ENCODE measurements around the gene MCF2L2. TPM values are rescaled to one million over a fixed set of nuclear protein-coding genes. Genes with fewer than 3 reads are reported as not detected.
"Not testable (repeated sequence)": the region's sequence is repeated elsewhere in the genome, so short reads cannot be mapped to it uniquely, and the experiment has no call there.

MCF2L2 gene, protein sequence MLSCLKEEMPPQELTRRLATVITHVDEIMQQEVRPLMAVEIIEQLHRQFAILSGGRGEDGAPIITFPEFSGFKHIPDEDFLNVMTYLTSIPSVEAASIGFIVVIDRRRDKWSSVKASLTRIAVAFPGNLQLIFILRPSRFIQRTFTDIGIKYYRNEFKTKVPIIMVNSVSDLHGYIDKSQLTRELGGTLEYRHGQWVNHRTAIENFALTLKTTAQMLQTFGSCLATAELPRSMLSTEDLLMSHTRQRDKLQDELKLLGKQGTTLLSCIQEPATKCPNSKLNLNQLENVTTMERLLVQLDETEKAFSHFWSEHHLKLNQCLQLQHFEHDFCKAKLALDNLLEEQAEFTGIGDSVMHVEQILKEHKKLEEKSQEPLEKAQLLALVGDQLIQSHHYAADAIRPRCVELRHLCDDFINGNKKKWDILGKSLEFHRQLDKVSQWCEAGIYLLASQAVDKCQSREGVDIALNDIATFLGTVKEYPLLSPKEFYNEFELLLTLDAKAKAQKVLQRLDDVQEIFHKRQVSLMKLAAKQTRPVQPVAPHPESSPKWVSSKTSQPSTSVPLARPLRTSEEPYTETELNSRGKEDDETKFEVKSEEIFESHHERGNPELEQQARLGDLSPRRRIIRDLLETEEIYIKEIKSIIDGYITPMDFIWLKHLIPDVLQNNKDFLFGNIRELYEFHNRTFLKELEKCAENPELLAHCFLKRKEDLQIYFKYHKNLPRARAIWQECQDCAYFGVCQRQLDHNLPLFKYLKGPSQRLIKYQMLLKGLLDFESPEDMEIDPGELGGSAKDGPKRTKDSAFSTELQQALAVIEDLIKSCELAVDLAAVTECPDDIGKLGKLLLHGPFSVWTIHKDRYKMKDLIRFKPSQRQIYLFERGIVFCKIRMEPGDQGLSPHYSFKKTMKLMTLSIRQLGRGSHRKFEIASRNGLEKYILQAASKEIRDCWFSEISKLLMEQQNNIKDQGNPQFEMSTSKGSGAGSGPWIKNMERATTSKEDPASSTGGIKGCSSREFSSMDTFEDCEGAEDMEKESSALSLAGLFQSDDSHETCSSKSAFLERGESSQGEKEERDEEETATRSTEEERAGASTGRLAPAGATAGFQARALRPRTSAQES
- polyA plus RNA-seq (2012; ENCODE audit: missing spikeins) = 0.45 TPM

DNA sequence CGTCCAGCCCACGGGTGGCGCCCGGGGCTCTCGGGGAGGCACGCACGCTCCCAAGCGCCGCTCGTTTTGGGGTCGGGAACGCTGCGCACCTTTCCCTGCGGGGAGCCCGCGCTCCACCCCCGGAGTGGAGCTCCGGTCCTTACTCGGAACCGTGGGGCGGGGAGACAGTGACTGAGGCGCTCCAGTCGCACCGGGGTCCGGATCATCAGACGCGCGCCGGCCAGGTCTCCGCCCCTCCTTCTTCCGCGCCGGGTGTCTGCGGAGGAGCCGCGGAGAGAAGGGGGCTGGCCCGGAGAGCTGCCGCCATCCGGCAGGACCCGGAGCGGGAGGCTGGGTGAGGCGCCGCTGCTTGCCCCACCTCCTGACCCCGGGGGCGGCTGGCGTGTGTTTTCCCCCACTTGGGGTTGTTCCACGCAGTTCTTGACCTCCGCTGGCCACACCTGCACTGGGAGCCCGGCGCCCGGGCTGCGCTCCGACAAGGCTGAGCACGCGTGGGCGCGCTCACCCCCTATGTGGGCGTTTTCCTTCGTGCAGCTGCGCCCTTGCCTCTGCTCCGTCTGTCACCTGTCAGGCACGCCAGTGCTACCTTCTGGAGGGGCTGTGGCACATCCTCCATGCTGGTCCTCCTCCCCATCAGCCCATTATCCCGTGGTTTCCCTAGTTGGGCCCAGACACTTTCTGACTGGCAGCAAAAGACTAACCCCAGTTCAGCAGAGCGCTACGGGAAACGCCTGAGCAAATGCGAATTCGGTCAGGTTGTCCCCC is at the start of gene MCF2L2:
Gene MCF2L2, minus strand, starts transcription at position 173 of the 765 bp plus-strand sequence. CDS start 642 bp downstream, outside the sequence.
- FAIRE-seq (no peak), DNase-seq (ENCODE audit: insufficient read length) (peak; percentile 71)
- no peak for TF ChIP-seq TAF1 (IDR thresholded peaks at IDR 0.05; ENCODE audit: borderline replicate concordance, low read depth, low read length)
- no peak for TF ChIP-seq POLR2A (IDR thresholded peaks at IDR 0.05; ENCODE audit: low read depth, low read length)
- no peak for TF ChIP-seq POLR2AphosphoS5 (IDR thresholded peaks at IDR 0.05; ENCODE audit: low read depth, low read length)

GRCh38 chr3:183477801-183478456 is 49.5 kb upstream of the MCF2L2 start:
- no peak for TF ChIP-seq TAF1 (IDR thresholded peaks at IDR 0.05; ENCODE audit: borderline replicate concordance, low read depth, low read length)
- TF ChIP-seq POLR2AphosphoS5 (IDR thresholded peaks at IDR 0.05; ENCODE audit: low read depth, low read length) = no peak
- TF ChIP-seq POLR2A (IDR thresholded peaks at IDR 0.05; ENCODE audit: low read depth, low read length) = no peak
- DNase-seq (ENCODE audit: insufficient read length) (no peak), FAIRE-seq (no peak)

DNA sequence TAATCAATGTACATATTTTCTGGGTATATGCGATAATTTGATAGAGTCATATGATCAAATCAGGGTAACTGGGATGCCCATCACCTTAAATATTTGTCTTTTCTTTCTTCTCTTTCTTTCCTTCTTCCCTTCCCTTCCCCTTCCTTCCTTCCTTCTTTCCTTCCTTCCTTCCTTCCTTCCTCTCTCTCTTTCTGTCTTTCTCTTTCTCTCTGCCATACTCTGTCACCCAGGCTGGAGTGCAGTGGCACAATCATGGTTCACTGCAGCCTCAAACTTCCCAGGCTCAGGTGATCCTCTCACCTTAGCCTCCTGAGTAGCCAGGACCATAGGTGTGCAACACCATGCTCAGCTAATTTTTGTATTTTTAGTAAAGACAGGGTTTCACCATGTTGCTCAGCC is 47.3 kb upstream of the MCF2L2 start:
- not testable (repeated sequence) for DNase-seq (ENCODE audit: insufficient read length); FAIRE-seq

DNA sequence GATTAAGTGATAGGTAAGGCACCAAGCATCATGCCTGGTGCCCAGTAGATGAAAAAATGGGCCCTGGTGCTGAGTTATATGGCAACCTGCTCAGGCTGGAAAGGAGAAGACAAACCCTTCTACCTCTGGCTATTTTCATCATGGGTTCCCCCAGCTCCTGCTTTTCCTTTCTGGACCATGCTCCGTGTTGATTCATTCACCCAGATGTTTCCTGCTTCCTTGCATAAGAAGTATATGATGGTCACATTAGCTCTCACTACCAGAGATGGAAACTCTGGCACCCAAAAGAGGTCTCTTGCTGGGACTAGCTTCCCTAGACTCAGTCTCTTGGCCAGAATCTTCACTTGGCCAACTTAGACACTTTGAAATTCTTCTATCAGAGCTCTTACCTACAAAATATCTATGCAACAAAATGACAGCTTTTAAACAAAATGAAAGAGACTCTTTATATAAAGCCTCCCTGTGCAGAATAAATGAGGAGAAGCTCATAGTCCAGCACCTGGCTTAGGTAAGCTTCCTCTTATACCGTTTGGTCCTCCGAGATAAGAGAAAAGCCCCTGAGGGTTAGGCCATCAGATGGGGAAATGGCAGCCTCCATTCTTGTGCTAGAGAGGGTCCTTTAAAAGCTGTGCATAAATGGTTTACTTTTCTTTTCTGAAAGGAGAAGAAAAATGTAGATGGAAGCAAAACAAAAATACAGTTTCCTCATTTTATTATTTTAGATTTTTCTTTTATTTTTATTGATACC is 46.8 kb upstream of the MCF2L2 start:
- TF ChIP-seq POLR2A (IDR thresholded peaks at IDR 0.05; ENCODE audit: low read depth, low read length) (no peak), POLR2AphosphoS5 (IDR thresholded peaks at IDR 0.05; ENCODE audit: low read depth, low read length) (no peak), TAF1 (IDR thresholded peaks at IDR 0.05; ENCODE audit: borderline replicate concordance, low read depth, low read length) (no peak)
- FAIRE-seq (no peak), DNase-seq (ENCODE audit: insufficient read length) (no peak)

DNA sequence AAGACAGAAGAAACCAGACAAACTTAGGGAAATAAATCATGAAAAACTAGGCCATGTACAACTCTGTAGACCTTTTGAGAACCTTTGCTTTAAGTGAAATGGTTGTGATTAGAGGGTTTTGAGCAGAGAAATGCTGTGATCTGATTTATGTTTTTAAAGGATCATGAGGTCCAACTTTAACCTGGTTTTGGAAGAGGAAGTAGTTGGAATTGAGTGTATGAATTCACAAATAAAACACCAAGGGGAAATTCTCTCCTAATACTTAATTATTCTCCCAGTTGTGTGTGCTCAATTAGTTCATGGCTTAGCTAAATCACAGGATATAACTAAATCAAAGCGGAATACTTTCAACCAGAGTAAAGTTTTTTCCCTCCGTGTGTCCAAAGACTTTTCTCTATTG is 45.5 kb upstream of the MCF2L2 start:
- no peak for DNase-seq (ENCODE audit: insufficient read length)
- TF ChIP-seq TAF1 (IDR thresholded peaks at IDR 0.05; ENCODE audit: borderline replicate concordance, low read depth, low read length) (no peak), POLR2AphosphoS5 (IDR thresholded peaks at IDR 0.05; ENCODE audit: low read depth, low read length) (no peak)
- no peak for FAIRE-seq

DNA sequence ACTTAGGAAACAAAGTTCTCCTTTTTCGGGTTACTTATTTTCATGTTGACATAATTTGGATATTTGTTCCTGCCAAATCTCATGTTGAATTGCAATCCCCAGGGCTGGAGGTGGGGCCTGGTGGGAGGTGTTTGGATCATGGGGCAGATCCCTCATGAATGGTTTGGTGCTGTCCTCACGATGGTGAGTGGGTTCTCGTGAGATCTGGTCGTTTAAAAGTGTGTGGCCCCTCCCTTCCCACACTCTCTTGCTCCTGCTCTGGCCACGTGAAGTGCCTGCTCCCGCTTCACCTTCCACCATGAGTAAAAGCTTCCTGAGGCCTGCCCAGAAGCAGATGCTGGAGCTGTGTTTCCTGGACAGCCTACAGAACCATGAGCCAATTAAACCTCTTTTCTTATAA is 43.7 kb upstream of the MCF2L2 start:
- TF ChIP-seq TAF1 (IDR thresholded peaks at IDR 0.05; ENCODE audit: borderline replicate concordance, low read depth, low read length) (no peak), POLR2A (IDR thresholded peaks at IDR 0.05; ENCODE audit: low read depth, low read length) (no peak), POLR2AphosphoS5 (IDR thresholded peaks at IDR 0.05; ENCODE audit: low read depth, low read length) (no peak)
- FAIRE-seq = no peak

DNA sequence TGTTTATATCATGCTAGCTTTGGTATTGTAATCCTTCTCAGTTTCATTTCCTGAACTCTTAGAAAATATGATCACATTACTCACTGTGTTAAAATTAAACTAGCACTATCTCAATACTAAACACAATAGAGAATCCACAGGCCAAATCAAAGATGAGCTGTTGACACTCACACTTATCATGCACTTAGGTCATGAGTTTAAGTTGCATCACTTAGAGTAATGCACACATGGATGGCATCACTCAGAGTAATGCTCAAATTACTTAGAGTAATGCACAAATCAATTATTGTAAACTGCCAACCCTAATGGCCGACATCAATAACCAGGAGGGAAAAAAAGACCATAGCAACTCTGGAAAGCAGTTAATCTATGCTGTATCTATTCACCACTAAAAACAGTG is 40.0 kb upstream of the MCF2L2 start:
- TF ChIP-seq POLR2AphosphoS5 (IDR thresholded peaks at IDR 0.05; ENCODE audit: low read depth, low read length) (no peak), POLR2A (IDR thresholded peaks at IDR 0.05; ENCODE audit: low read depth, low read length) (no peak), TAF1 (IDR thresholded peaks at IDR 0.05; ENCODE audit: borderline replicate concordance, low read depth, low read length) (no peak)
- DNase-seq (ENCODE audit: insufficient read length) (no peak), FAIRE-seq (no peak)

More for the DNA sequence above, 43.7 kb upstream of the MCF2L2 start:
- DNase-seq (ENCODE audit: insufficient read length) = no peak

- DNase-seq (ENCODE audit: insufficient read length) (no peak), FAIRE-seq (no peak)
- TF ChIP-seq POLR2A (IDR thresholded peaks at IDR 0.05; ENCODE audit: low read depth, low read length) (no peak), TAF1 (IDR thresholded peaks at IDR 0.05; ENCODE audit: borderline replicate concordance, low read depth, low read length) (no peak), POLR2AphosphoS5 (IDR thresholded peaks at IDR 0.05; ENCODE audit: low read depth, low read length) (no peak)
These were observed 38.2 kb upstream of the MCF2L2 start for GRCh38 chr3:183466575-183466974.

GRCh38 chr3:183465710-183466109 is 37.3 kb upstream of the MCF2L2 start:
- not testable (repeated sequence) for DNase-seq (ENCODE audit: insufficient read length); FAIRE-seq

DNA sequence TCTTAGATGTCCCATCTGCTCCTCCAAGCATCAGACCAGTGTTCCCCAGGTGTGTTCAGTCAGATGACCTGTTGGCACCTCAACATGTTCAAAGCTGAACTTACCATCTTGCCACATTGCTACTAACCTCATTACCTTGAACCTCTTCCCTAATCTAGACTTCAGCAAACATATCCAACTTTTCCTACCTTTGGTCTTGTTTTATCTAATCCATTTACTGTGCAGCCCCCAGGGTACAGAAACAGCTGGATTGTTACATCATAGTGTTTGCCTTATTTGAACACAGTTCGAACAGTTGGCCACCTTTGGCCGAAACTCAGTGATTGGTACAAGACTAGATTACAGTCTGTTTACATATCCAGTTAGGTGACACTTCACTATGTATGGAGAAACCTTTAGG is 36.1 kb upstream of the MCF2L2 start:
- no peak for FAIRE-seq
- TF ChIP-seq POLR2A (IDR thresholded peaks at IDR 0.05; ENCODE audit: low read depth, low read length) (no peak), TAF1 (IDR thresholded peaks at IDR 0.05; ENCODE audit: borderline replicate concordance, low read depth, low read length) (no peak), POLR2AphosphoS5 (IDR thresholded peaks at IDR 0.05; ENCODE audit: low read depth, low read length) (no peak)

More for the DNA sequence above, 36.1 kb upstream of the MCF2L2 start:
- no peak for DNase-seq (ENCODE audit: insufficient read length)
